Fibroblast of lung (primary cell): ENCODE data around the gene SPHK2. TPM values are rescaled to one million over a fixed set of nuclear protein-coding genes. Genes with fewer than 3 reads are reported as not detected.

Experiments
- DNase-seq, 2 donors: peaks; one replicate each; pipeline versions ENCODE4 v3.0.0 to v3.0.0-alpha.2; 2010; ENCODE audit warnings: low read depth in 2 of 2
- H2AFZ ChIP-seq: 2 replicates; pipeline ENCODE4 v1.5.1; 2012; ENCODE audit warnings: low read length, control low read depth, inconsistent platforms
- H3K27ac ChIP-seq: 2 replicates; pipeline ENCODE4 v1.5.1; 2011; ENCODE audit warnings: low read length, control low read depth; ENCODE audit not compliant: insufficient read depth
- H3K27me3 ChIP-seq: 2 replicates; pipeline ENCODE4 v1.5.1; 2011; ENCODE audit warnings: mild to moderate bottlenecking, low read length; ENCODE audit not compliant: control insufficient read depth, insufficient read depth
- H3K36me3 ChIP-seq: 2 replicates; pipeline ENCODE4 v1.5.1; 2011; ENCODE audit warnings: low read length; ENCODE audit not compliant: control insufficient read depth, insufficient read depth
- H3K4me1 ChIP-seq: 2 replicates; pipeline ENCODE4 v1.5.1; 2011; ENCODE audit warnings: low read length; ENCODE audit not compliant: control insufficient read depth, insufficient read depth; ENCODE audit errors: extremely low read depth
- H3K4me2 ChIP-seq: 2 replicates; pipeline ENCODE4 v1.5.1; 2011; ENCODE audit warnings: low read length, control low read depth; ENCODE audit not compliant: insufficient read depth; ENCODE audit errors: extremely low read depth
- H3K4me3 ChIP-seq, 4 experiments: fragments of 200-600 bp in 1 of 4; sonication (generic) in 1 of 4; replicated peaks in 1 of 4; 2 replicates each; pipeline ENCODE4 v1.5.1; 2011 to 2016; ENCODE audit warnings: low read length in 4 of 4, low read depth in 3 of 4, mild to moderate bottlenecking in 3 of 4, control low read depth in 2 of 4, inconsistent platforms in 1 of 4, mixed read lengths in 1 of 4; ENCODE audit not compliant: insufficient read depth in 1 of 4; ENCODE audit errors: control extremely low read depth in 1 of 4
- H3K79me2 ChIP-seq: 2 replicates; pipeline ENCODE4 v1.5.1; 2012; ENCODE audit warnings: mild to moderate bottlenecking, low read length, inconsistent platforms; ENCODE audit not compliant: control insufficient read depth, insufficient read depth
- H3K9ac ChIP-seq: 2 replicates; pipeline ENCODE4 v1.5.1; 2011; ENCODE audit warnings: mild to moderate bottlenecking, low read length, control low read depth; ENCODE audit not compliant: insufficient read depth
- H3K9me3 ChIP-seq: 2 replicates; pipeline ENCODE4 v1.5.1; 2012; ENCODE audit warnings: low read depth, low read length; ENCODE audit not compliant: control insufficient read depth, insufficient read depth
- H4K20me1 ChIP-seq: 2 replicates; pipeline ENCODE4 v1.5.1; 2011; ENCODE audit warnings: low read length; ENCODE audit not compliant: control insufficient read depth, insufficient read depth; ENCODE audit errors: extremely low read depth
- EZH2 ChIP-seq: IDR thresholded peaks from 2 replicates; pipeline ENCODE4 v1.5.1; 2012; ENCODE audit warnings: low read length, control low read depth, mild to moderate bottlenecking; ENCODE audit errors: missing control alignments
- polyA plus RNA-seq, 2 donors: library from polyadenylated mRNA; depleted of rRNA in 1 of 2; stranded (reverse) in 1 of 2; unstranded in 1 of 2; fragments of >200 nt; gene quantifications; 2 replicates each; pipeline ENCODE4 v1.2.1, GENCODE V29; 2011 to 2012; ENCODE audit warnings: missing spikeins in 1 of 2
- total RNA-seq: library from RNA; depleted of rRNA; stranded (reverse); fragments of >200 nt; gene quantifications from 2 replicates; pipeline ENCODE4 v1.2.1, GENCODE V29; 2014
- TF ChIP-seq, protein P1 (sequence below), 2 donors: IDR thresholded peaks in 1 of 2; conservative IDR thresholded peaks in 1 of 2; 1 replicate in 1 of 2; 2 replicates in 1 of 2; pipeline ENCODE4 v1.5.1; 2011 to 2012; ENCODE audit warnings: low read length in 2 of 2, control low read depth in 1 of 2, inconsistent platforms in 1 of 2, low read depth in 1 of 2, mild to moderate bottlenecking in 1 of 2

The SPHK2 gene
- total and polyA plus RNA-seq, 2 donors (not counting 1 experiment from before 2014, with no cell fraction given) = 3.4 to 9.6 TPM

DNA sequence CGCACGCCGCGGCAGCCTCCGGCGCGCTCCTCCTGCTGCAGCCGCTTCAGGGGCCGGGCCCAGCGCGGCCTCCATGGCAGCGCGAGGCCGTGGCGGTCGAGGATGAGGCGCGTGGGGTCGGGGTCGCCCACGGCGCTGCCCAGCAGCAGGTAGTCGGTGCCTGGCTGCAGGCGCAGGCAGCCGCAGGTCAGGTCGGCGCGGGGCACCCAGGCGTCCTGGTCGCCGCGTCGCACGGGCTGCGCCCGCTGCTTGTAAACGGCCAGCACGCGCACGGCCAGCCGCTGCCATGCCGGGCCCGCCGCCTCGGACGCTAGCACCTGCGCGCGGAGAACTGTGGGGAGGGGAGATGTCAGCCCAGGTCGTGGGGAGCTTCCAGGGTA, 42.4 kb downstream of the SPHK2 start:
- no peaks in the 10 kb centered on the region for H3K36me3 ChIP-seq
- H3K4me1 ChIP-seq = peaks cover 4% of the 10 kb centered on the region
- no peak overlapping the region for H3K9ac ChIP-seq
- H3K79me2 ChIP-seq = no peaks in the 10 kb centered on the region
- H3K9me3 ChIP-seq = no peaks in the 10 kb centered on the region
- TF ChIP-seq, protein P1, sequence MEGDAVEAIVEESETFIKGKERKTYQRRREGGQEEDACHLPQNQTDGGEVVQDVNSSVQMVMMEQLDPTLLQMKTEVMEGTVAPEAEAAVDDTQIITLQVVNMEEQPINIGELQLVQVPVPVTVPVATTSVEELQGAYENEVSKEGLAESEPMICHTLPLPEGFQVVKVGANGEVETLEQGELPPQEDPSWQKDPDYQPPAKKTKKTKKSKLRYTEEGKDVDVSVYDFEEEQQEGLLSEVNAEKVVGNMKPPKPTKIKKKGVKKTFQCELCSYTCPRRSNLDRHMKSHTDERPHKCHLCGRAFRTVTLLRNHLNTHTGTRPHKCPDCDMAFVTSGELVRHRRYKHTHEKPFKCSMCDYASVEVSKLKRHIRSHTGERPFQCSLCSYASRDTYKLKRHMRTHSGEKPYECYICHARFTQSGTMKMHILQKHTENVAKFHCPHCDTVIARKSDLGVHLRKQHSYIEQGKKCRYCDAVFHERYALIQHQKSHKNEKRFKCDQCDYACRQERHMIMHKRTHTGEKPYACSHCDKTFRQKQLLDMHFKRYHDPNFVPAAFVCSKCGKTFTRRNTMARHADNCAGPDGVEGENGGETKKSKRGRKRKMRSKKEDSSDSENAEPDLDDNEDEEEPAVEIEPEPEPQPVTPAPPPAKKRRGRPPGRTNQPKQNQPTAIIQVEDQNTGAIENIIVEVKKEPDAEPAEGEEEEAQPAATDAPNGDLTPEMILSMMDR (conservative IDR thresholded peaks at IDR 0.05 in 1 of 2, IDR thresholded peaks at IDR 0.05 in 1 of 2; ENCODE audit: low read depth in 1 of 2, low read length in 2 of 2) = no peak
- TF ChIP-seq EZH2 = no peak
- no peak overlapping the region for H3K4me3 ChIP-seq
- H4K20me1 ChIP-seq = no peaks in the 10 kb centered on the region
- no peak overlapping the region for H3K4me2 ChIP-seq
- H2AFZ ChIP-seq = no peak overlapping the region
- no peak for DNase-seq
- H3K27ac ChIP-seq = no peak overlapping the region
- H3K27me3 ChIP-seq = no peaks in the 10 kb centered on the region

DNA sequence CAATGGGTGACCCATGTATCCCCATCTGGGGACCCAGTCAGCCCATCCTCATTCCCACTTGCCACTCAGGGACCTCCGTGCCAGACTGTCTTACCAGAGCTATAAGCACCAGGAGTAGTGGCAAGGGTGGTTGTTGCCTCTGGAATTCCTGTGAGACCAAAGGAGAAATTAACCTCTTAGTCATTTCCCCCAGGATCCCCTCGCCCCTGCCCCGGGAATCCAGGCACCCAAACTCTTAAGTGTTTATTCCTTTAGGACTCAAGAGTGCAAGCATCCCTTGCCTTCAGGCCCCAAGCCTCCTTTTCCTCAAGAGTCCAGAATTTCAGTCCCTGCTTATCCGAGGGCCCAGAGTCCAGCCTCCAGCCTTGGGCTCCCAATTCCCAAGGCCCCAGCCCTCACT, 44.4 kb downstream of the SPHK2 start:
- H3K9me3 ChIP-seq = no peaks in the 10 kb centered on the region
- H3K4me1 ChIP-seq = no peaks in the 10 kb centered on the region
- H3K27me3 ChIP-seq = no peaks in the 10 kb centered on the region
- H2AFZ ChIP-seq = no peak overlapping the region
- H3K9ac ChIP-seq = no peak overlapping the region
- no peaks in the 10 kb centered on the region for H4K20me1 ChIP-seq
- DNase-seq = no peak
- H3K36me3 ChIP-seq = no peaks in the 10 kb centered on the region
- no peak overlapping the region for H3K4me3 ChIP-seq
- TF ChIP-seq EZH2 = no peak
- TF ChIP-seq, protein P1 (conservative IDR thresholded peaks at IDR 0.05 in 1 of 2, IDR thresholded peaks at IDR 0.05 in 1 of 2; ENCODE audit: low read depth in 1 of 2, low read length in 2 of 2) = no peak
- H3K79me2 ChIP-seq = no peaks in the 10 kb centered on the region
- H3K27ac ChIP-seq = no peak overlapping the region
- H3K4me2 ChIP-seq = no peak overlapping the region

DNA sequence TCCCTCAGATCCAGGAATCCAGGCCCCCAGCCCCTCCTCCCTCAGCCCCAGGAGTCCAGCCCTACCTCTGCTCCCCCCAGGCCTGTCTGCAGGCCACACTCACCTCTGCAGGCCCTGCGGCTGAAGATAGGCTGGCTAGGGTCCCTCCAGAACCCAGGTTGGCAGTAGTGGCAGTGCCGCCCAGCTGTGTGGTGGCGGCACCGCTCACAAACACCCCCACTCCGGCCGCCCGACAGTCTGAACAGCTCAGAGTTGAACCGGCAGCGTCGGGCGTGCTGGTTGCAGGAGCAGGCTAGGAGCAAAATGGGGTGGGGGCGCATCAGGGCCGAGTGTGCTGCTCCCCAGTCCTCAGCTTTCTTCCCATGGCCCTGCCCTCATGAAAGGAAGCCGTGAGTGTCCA, 45.2 kb downstream of the SPHK2 start:
- Histone ChIP-seq H3K9me3 (no peaks in the 10 kb centered on the region), H2AFZ (no peak overlapping the region), H3K4me3 (no peak overlapping the region), H3K79me2 (no peaks in the 10 kb centered on the region), H3K4me2 (no peak overlapping the region), H4K20me1 (no peaks in the 10 kb centered on the region), H3K27me3 (no peaks in the 10 kb centered on the region), H3K36me3 (no peaks in the 10 kb centered on the region), H3K27ac (no peak overlapping the region), H3K9ac (no peak overlapping the region), H3K4me1 (no peaks in the 10 kb centered on the region)
- TF ChIP-seq EZH2 = no peak
- TF ChIP-seq, protein P1 (conservative IDR thresholded peaks at IDR 0.05 in 1 of 2, IDR thresholded peaks at IDR 0.05 in 1 of 2; ENCODE audit: low read depth in 1 of 2, low read length in 2 of 2) = no peak
- no peak for DNase-seq
